ENCODE results near the gene USP33.

- TF ChIP-seq CTCF (IDR thresholded peaks at IDR 0.05) = no peak
- TF ChIP-seq EP300 (IDR thresholded peaks at IDR 0.05; ENCODE audit: low read depth) = no peak
These were observed 33.9 kb downstream of the USP33 start for GRCh38 chr1:77725706-77726105.
